Bronchial epithelial cell (primary cell): ENCODE results near the gene UST. TPM values are rescaled to one million over a fixed set of nuclear protein-coding genes. Genes with fewer than 3 reads are reported as not detected.

ENCODE experiments used
- DNase-seq: peaks from one replicate; pipeline ENCODE4 v3.0.0-alpha.2; 2010; ENCODE audit warnings: low read depth
- FAIRE-seq: peaks from 2 replicates; lab custom pipeline; 2011; peaks lifted over from hg19 to GRCh38; lab: Jason Lieb, UNC
- H3K27me3 ChIP-seq: 2 replicates; pipeline ENCODE4 v1.5.1; 2011; ENCODE audit warnings: low read length; ENCODE audit not compliant: control insufficient read depth, insufficient read depth
- H3K36me3 ChIP-seq: 2 replicates; pipeline ENCODE4 v1.5.1; 2011; ENCODE audit warnings: low read length; ENCODE audit not compliant: control insufficient read depth, insufficient read depth
- H3K4me3 ChIP-seq: 2 replicates; pipeline ENCODE4 v1.5.1; 2011; ENCODE audit warnings: mild to moderate bottlenecking, low read depth, low read length, control low read depth
- CTCF ChIP-seq: IDR thresholded peaks from 2 replicates; pipeline ENCODE4 v1.5.1; 2011; ENCODE audit warnings: mild to moderate bottlenecking, moderate library complexity, low read length, control low read depth, inconsistent platforms; ENCODE audit not compliant: insufficient read depth, severe bottlenecking
- total RNA-seq: library from RNA; depleted of rRNA; stranded (reverse); fragments of >200 nt; gene quantifications from 2 replicates; pipeline ENCODE4 v1.2.1, GENCODE V29; 2014

The UST gene
- total RNA-seq, 1 donor from 2014 or later = 18.7 TPM

- Histone ChIP-seq H3K36me3 (no peaks in the 10 kb centered on the region), H3K4me3 (no peak overlapping the region), H3K27me3 (no peaks in the 10 kb centered on the region)
- no peak for TF ChIP-seq CTCF
- DNase-seq = no peak
- no peak for FAIRE-seq
These were observed 313.6 kb downstream of the UST start for GRCh38 chr6:149060300-149060984.

DNA sequence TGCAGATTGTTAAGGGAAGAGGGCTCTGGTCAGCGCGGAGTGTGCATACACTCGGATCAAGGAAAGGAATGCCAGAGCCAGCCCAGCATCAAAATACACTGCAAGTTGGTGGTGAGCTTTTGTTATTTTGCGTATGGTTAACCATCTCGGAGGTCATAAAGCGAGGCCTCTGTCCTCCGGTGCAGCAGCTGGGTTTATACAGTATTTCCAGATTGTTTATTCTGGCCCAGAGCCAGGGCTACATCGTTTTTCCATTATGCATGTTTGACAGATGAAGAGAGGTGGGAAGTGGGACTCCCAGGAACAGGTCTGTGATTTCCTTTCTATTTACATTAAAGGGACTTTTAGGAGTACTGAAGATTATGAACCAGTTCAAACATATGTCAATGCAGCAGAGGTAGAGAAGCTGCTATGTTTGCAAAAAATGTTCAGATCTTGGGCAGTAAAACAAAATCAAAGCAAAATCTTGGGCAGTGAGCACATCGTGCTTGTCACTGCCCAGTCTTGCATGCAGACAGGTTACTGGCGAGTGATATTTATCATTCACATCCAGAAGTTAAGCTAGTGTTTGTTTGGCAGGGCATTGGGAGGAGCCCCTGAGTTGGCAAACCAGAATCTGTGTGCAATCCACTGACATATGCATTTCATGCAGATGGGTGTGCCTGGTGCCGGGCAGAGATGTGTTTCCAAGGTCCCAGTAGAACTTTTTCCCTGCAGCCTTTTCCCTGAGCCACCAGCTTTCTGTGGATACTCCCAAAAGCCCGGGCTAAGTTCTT lies 314.3 kb downstream of the UST start:
- DNase-seq (peak; percentile 58), FAIRE-seq (no peak)
- no peaks in the 10 kb centered on the region for H3K27me3 ChIP-seq
- no peak for TF ChIP-seq CTCF
- no peaks in the 10 kb centered on the region for H3K36me3 ChIP-seq
- no peak overlapping the region for H3K4me3 ChIP-seq

DNA sequence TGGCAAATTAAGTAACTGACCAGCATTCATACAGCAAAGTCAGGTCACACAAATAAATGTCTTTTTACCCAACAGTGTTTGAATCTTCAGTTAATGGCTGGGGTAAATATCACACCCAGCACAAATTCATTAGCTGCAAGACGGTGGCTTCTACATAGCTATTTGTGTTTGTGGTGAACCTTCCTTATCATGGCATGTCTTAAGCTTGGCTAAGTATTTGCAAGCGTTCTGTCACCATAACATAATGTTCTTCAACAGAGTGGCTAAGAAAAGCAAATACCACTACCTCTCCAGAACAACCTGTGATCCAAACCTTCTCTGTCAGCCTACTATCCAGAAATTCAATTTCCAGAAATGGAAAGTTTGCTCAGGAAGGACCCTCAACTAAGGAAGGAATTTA lies 315.1 kb downstream of the UST start:
- FAIRE-seq (no peak), DNase-seq (no peak)
- Histone ChIP-seq H3K36me3 (no peaks in the 10 kb centered on the region), H3K4me3 (no peak overlapping the region), H3K27me3 (no peaks in the 10 kb centered on the region)
- TF ChIP-seq CTCF = no peak

DNA sequence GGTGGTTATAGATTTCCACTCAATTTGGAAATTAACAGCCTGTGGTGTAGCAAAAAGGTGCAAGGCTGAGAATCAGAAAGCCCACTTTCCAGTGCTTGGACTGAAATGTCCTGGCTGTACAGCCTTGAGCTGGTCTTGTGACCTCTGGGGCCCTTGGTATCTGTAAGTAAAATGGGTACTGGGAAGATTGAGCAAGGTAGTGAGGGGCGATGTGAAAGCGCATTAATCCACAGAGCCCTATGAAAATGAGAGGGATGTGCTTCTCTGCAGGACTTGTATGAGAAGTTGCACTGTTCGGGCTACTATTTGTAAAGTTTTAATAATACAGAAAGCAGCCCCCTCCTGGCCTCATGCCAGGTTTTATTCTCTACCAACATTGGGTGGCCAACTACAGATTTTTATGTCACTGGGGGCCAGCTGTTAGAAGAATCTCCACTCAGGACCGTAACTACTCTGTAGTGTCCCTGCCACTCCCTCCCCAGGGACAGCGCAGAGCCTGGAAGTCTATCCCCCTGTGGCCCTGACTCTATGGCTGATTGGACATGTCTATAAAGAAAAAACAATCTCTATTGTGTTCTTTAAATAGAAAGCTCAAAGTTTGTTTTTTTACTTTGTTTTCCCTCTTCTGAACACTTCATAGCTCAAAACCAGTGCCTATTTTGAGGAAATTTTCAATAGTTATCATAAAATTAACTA lies 316.0 kb downstream of the UST start:
- Histone ChIP-seq H3K4me3 (no peak overlapping the region), H3K36me3 (no peaks in the 10 kb centered on the region), H3K27me3 (no peaks in the 10 kb centered on the region)
- no peak for TF ChIP-seq CTCF
- DNase-seq = no peak
- FAIRE-seq = no peak

GRCh38 chr6:149063468-149063867 lies 316.6 kb downstream of the UST start:
- no peak for FAIRE-seq

More at GRCh38 chr6:149063468-149063867, 316.6 kb downstream of the UST start:
- DNase-seq = no peak
- Histone ChIP-seq H3K27me3 (no peaks in the 10 kb centered on the region), H3K36me3 (no peaks in the 10 kb centered on the region), H3K4me3 (no peak overlapping the region)
- TF ChIP-seq CTCF = no peak
